H54 (cell line): ENCODE data around the gene DEPDC5.

Source experiments
- DNase-seq: peaks from one replicate; pipeline ENCODE4 v3.0.0; 2011; ENCODE audit warnings: low spot score, mixed read lengths; ENCODE audit not compliant: insufficient read length
- FAIRE-seq: peaks from 3 replicates; lab custom pipeline; 2011; peaks lifted over from hg19 to GRCh38; lab: Jason Lieb, UNC
- POLR2A ChIP-seq: IDR thresholded peaks from 2 replicates; pipeline ENCODE4 v1.6.1; 2011; ENCODE audit warnings: low read depth, mild to moderate bottlenecking, low read length

DEPDC5 gene

DNA sequence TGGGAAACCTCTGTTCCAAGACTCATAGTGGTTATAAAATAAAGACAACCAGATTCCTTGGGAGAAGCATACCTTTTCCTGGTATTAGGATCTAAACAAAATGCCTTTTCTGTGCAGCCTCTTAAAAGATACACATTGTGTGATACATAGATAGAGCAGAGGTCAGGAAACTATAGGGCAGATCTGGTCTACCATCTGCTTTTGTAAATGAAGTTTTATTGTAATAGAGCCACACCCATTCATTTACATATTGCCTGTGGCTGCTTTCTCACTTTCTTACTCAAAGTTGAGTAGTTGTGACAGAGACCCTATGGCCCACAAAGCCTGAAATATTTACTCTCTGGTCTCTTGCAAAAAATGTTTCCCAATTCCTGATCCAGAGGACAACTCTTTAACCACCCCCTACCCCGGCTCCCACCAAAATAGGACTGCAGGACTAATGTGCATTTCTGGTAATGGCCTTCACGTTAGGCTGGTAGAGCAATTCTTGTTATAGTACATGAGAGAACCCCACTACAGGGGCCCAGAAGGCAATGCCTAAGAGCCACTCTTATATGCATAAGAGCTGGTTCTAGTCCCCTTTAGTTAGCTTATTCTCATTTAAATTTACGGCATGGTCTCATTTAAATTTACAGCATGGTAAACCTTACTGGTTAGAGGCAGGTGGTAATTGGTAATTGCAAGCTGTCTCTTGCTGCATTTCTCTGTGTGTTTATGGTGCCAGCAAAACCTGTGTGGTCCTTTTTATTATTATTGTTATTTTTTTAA, 113.8 kb downstream of the DEPDC5 start:
- DNase-seq (no peak), FAIRE-seq (no peak)
- TF ChIP-seq POLR2A, result no peak

DNA sequence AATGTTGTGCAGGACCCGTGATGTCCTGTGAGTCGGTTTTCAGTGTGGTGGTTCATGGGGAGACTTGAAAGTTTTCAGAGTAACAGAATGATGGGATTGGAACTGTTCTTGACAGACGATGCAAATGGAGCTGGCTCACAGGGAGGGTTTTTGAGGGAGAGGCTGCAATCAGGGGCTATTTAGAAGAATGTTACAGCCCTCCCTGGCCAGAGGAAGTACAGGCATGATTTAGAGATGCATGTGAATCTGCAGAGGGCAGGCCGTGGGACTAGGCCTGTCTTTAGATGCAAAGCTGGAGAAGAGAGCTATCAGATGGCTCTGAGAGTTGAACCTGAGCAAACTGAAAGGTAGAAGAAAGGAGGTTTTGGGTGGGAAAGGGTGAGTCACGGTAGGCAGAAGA, 115.9 kb downstream of the DEPDC5 start:
- no peak for DNase-seq
- no peak for TF ChIP-seq POLR2A
- no peak for FAIRE-seq

DNA sequence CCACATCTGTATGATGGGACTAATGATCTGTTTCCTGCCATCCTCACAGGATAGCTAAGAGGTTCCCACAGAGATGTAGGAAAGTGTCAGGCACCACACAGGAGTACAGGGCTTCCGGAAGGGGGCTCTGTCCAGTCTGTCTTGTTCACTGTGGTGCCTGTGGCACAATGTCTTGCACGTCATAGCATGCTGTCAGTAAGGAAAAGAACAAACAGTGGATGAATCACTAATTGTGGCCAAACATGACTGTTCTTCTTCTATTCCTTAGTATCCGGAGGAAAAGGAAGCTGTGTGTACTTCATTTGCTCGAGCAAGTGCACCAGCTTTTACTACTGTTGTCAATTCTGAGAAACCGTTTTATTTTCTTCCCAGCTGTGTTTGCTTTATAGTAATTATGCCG, 117.1 kb downstream of the DEPDC5 start:
- DNase-seq (no peak), FAIRE-seq (no peak)
- no peak for TF ChIP-seq POLR2A

DNA sequence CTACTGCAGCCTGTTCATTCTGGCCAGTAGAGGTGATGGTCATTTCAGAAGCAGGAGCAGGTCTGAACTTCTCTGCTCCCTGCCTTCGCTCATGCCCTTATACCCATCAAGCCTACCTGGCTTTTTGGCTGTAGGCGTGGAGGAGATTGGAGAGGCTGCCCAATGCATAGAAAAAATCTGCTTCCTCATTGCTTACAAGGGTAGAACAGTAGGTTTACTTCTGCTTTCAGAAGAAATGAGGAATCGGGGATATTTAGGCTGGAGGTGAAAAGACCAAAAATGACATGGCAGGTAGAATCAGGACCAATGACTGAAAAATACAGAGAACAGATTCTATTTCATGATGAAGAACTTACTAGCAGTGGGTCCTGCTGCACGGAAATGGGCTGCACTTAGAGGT, 117.7 kb downstream of the DEPDC5 start:
- FAIRE-seq (no peak), DNase-seq (no peak)
- no peak for TF ChIP-seq POLR2A

DNA sequence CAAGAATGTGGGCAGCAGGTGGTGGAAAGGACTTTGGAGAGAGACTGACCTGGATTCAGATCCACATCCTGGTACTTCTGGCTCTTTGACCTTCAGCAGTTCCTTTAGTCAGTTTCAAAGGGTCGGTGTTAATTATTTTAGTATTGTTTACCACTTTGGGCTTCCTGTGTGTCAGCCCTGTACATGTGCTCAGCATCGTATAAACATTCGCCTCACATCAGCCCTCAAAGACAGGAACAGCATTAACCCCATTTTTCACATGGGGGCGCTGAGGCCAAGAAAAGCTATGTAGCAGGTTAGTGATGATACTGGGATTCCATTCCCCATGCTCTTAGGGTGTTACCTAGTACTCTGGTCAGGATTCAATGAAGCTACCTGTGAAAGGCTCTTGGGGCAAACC, 118.4 kb downstream of the DEPDC5 start:
- no peak for DNase-seq

DNA sequence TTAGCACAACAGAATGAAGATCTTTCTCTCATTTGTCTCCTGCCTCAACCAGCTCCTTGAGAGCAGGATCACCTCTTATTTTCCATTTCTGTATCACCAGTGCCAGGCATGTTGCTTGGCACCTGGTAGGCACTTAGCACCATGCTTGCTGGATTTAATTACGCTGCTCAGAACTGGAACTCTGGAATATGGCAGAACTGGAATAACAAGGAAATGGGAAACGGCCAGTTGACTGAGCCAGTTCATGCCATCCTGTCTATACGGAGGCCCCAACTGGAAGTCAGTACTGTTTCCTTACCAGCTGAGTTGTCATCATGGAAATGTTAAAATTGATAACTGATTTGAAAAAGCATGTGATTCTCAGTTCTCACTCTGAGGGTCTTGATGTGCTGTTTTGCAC, 121.0 kb downstream of the DEPDC5 start:
- no peak for DNase-seq
- TF ChIP-seq POLR2A, result no peak
- no peak for FAIRE-seq

More for the DNA sequence above, 118.4 kb downstream of the DEPDC5 start:
- TF ChIP-seq POLR2A, result no peak
- no peak for FAIRE-seq

DNA sequence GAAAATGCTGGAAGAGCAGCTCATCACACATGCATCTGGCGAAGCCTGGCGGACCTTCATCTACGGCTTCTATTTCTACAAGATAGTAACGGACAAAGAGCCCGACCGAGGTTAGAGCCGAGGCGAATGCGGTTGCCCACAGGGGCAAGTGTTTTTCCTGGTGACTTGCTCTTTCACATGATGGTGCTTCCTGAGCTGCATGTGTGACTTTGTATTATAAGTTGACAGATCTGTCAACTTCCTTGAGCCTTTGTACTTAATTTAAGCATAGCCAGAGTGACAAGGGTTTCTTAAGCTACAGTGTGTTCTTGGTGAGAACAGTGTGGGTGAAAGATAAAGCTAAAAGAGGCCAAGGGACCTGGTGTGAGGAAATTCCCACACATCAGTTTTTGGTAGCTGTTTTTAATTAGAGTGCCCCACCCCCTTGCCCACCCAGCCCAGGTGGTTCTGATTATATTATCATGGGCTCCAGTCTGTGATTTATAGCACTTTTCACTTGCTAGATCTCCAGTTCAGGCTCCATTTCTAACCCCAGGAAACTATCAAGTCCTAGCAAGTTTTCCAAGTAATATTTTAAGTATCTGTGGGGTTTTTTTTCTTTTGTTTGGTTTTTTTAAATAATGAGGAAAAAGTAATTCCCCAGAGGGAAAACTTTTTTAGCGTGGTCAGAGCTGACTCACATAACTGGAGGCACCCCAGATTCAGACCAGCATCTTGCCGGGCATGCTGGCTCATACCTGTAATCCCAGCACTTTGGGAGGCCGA, 122.5 kb downstream of the DEPDC5 start:
- FAIRE-seq (no peak), DNase-seq (no peak)
- no peak for TF ChIP-seq POLR2A

DNA sequence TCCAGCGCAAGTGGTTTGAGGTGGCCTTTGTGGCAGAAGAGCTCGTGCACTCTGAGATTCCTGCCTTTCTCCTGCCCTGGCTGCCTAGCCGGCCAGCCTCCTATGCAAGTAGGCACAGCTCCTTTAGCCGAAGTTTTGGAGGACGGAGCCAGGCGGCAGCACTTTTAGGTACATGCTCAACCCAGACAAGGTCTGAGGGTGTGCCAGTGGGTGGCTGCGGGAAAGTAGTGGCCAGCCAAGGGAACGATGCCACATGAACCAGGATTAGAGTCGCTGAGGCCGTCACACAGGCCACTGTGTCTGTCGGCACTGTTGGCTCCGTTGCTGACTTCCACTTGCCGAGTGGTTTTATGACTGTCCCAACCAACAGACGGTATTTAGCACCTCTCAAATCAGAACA, 125.8 kb downstream of the DEPDC5 start:
- DNase-seq (no peak), FAIRE-seq (no peak)
- no peak for TF ChIP-seq POLR2A

DNA sequence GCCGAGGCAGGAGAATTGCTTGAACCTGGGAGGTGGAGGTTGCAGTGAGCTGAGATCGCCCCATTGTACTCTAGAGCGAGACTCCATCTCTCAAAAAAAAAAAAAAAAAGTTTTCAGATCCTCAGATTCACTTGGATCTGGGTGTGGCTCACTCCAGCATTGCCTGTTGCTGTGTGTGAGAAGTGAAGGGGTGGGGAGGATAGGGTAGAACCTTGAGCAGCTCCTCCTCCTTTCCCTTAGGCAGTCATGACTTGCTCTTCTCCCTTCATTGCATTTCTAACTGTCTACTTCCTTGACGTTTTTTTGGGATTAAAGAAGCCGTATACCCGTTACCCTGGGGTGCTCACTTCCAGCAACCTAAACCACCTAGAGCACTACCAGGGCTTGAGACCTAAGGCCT, 127.4 kb downstream of the DEPDC5 start:
- FAIRE-seq (no peak), DNase-seq (no peak)
- no peak for TF ChIP-seq POLR2A

DNA sequence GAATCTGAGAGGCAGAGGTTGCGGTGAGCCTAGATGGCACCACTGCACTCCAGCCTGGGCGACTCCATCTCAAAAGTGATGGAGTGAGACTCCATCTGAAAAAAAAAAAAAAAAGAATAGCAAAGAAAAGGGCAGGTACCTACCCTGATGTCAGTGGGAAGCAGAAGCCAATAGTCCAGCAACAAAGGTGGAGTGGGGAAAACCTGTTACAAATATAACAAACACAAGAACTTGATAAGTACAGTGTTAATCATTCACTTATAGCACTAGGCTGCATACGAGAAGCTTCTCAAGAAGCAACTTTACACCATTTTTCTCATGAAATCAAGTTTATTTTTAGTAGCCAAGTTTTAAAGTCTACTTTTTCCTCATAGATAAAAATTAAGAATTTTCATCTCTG, 128.0 kb downstream of the DEPDC5 start:
- DNase-seq (no peak), FAIRE-seq (no peak)
- no peak for TF ChIP-seq POLR2A

DNA sequence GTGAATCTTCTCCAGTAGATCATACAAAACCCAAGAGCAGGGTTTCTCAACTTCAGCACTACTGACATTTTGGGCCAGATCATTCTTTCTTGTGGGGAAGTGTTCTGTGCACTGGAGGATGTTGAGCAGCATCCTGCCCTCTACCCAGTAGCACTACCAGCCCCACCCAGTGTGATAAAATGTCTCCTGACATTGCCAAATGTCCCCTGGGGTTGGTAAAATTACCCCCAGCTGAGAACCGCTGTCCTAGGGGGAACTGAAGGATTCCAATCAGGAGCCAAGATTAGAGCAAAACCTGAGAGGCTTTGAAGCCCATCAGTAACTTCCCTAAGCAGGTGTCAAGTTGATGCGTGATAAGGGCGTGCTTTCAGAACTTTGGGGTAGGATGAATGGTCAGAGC, 129.2 kb downstream of the DEPDC5 start:
- FAIRE-seq, result no peak
- no peak for TF ChIP-seq POLR2A

DNA sequence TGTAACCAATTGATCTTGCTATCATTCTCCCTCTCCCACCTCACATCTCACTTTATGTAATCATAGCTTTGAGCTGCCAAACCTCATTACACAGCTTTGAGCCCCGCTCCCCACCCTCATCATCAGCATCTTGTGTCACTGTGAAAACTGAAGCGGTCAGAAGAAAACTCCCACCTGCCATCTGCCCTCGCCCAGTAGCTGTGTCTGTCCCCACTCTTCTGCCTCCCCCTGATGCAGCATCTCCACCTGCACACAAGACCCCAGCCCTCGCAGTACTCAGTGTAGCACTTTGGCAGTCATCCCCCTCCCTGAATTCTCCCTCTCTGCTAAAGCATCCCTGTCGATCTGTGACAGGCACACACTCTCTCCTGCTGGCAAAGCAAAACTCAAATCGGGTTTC, 130.2 kb downstream of the DEPDC5 start:
- TF ChIP-seq POLR2A, result no peak
- DNase-seq, result no peak
- no peak for FAIRE-seq

More for the DNA sequence above, 129.2 kb downstream of the DEPDC5 start:
- no peak for DNase-seq

DNA sequence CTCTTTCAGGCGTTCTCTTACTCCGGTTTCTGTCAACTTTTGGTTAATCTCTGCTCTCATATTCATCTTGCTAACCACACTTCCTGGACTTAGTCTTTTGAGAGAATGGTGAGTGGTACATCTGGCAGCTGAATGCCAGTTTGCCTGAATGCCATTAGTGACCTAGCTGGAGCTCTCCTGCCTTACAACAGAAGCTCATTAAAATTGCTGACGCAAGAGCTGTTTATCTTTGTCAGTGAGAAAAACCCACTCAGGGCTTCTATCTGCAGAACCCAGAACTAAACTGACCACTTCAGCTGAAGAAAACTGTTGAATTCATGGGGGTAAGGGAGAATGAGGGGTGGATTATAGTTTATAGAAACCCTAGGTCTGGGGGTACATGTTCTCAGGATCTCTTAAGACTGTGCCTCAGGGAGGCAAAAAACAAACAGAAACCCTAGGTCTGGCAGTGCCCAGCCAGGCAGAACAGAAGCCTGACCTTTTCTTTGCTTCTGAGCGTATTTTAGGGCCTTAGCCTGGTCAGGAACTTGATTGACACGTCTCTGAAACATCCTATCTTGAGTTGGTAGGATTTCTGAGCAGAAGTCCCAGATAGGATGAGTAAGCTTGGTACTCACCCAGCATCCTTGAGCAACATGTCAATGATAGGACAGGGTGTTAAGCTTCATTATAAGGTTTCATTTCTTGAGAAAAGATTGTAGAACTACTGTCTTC, 137.7 kb downstream of the DEPDC5 start:
- FAIRE-seq, result no peak

DNA sequence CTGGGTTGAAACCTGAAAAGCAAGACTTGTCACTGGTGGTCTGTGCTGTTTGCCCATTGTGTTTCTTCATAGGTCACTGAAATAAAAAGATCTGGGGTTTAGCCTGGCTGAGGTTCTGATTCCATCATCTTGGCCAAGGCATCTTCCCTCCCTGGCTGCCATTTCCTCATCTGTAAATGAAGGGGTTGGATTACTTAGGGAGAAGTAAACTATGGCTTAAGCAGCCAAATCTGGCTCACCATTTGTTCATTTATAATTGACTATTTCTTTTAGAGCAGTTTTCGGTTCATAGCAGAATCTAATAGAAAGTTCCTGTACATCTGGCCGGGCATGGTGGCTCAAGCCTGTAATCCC, 138.2 kb downstream of the DEPDC5 start:
- FAIRE-seq (no peak), DNase-seq (no peak)
- TF ChIP-seq POLR2A, result no peak

More for the DNA sequence above, 137.7 kb downstream of the DEPDC5 start:
- no peak for DNase-seq
- TF ChIP-seq POLR2A, result no peak
